ENCODE data around the gene ITPR1.

DNA sequence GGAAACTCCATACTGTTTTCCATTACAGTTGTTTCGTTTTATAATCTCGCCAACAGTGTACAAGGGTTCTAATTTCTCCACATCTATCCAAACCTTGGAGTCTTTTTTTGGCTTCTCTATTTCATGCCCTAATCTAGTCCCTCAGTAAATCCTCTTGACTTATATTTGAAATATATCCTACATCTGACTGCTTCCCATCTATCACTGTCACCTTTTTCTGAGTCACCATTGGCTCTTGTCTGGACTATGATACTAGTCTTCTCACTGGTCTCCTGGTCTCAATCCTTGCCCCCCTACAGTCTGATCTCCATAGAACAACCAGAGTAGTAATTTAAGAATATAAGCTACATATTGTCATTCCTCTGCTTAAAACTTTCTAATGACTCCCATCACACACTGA, 80.0 kb downstream of the ITPR1 start:
- no peak for TF ChIP-seq ZFP3 (CRISPR knock-in tag; IDR thresholded peaks at IDR 0.05)
- TF ChIP-seq, protein P1, sequence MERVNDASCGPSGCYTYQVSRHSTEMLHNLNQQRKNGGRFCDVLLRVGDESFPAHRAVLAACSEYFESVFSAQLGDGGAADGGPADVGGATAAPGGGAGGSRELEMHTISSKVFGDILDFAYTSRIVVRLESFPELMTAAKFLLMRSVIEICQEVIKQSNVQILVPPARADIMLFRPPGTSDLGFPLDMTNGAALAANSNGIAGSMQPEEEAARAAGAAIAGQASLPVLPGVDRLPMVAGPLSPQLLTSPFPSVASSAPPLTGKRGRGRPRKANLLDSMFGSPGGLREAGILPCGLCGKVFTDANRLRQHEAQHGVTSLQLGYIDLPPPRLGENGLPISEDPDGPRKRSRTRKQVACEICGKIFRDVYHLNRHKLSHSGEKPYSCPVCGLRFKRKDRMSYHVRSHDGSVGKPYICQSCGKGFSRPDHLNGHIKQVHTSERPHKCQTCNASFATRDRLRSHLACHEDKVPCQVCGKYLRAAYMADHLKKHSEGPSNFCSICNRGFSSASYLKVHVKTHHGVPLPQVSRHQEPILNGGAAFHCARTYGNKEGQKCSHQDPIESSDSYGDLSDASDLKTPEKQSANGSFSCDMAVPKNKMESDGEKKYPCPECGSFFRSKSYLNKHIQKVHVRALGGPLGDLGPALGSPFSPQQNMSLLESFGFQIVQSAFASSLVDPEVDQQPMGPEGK (CRISPR knock-in tag; IDR thresholded peaks at IDR 0.05; ENCODE audit: borderline replicate concordance), result no peak
- TF ChIP-seq TCF4 (CRISPR knock-in tag; IDR thresholded peaks at IDR 0.05; ENCODE audit: borderline replicate concordance), result no peak
- TF ChIP-seq, protein P2, sequence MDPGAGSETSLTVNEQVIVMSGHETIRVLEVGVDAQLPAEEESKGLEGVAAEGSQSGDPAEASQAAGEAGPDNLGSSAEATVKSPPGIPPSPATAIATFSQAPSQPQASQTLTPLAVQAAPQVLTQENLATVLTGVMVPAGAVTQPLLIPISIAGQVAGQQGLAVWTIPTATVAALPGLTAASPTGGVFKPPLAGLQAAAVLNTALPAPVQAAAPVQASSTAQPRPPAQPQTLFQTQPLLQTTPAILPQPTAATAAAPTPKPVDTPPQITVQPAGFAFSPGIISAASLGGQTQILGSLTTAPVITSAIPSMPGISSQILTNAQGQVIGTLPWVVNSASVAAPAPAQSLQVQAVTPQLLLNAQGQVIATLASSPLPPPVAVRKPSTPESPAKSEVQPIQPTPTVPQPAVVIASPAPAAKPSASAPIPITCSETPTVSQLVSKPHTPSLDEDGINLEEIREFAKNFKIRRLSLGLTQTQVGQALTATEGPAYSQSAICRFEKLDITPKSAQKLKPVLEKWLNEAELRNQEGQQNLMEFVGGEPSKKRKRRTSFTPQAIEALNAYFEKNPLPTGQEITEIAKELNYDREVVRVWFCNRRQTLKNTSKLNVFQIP (CRISPR knock-in tag; IDR thresholded peaks at IDR 0.05; ENCODE audit: borderline replicate concordance, low read depth), result no peak
- TF ChIP-seq ISL1 (CRISPR knock-in tag; IDR thresholded peaks at IDR 0.05), result no peak
- TF ChIP-seq, protein P3, sequence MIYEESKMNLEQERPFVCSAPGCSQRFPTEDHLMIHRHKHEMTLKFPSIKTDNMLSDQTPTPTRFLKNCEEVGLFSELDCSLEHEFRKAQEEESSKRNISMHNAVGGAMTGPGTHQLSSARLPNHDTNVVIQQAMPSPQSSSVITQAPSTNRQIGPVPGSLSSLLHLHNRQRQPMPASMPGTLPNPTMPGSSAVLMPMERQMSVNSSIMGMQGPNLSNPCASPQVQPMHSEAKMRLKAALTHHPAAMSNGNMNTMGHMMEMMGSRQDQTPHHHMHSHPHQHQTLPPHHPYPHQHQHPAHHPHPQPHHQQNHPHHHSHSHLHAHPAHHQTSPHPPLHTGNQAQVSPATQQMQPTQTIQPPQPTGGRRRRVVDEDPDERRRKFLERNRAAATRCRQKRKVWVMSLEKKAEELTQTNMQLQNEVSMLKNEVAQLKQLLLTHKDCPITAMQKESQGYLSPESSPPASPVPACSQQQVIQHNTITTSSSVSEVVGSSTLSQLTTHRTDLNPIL (CRISPR knock-in tag; IDR thresholded peaks at IDR 0.05; ENCODE audit: low read depth), result no peak
- TF ChIP-seq ZNF70 (CRISPR knock-in tag; IDR thresholded peaks at IDR 0.05), result no peak
- TF ChIP-seq ESRRG (CRISPR knock-in tag; IDR thresholded peaks at IDR 0.05), result no peak
- TF ChIP-seq OSR1 (CRISPR knock-in tag; IDR thresholded peaks at IDR 0.05), result no peak
- no peak for TF ChIP-seq TOX (CRISPR knock-in tag; IDR thresholded peaks at IDR 0.05; ENCODE audit: borderline replicate concordance)
- TF ChIP-seq ARNTL (CRISPR knock-in tag; IDR thresholded peaks at IDR 0.05; ENCODE audit: borderline replicate concordance, low read depth), result no peak
- no peak for TF ChIP-seq ZC3H10 (CRISPR knock-in tag; IDR thresholded peaks at IDR 0.05)

Data from SK-N-SH treated with all-trans-retinoic acid at 6 μM for 48 hours (cell line).